Astrocyte (in vitro differentiated cells and primary cell): ENCODE measurements around the gene BLACAT1.

Source experiments
- CTCF ChIP-seq: IDR thresholded peaks from 2 replicates; pipeline ENCODE4 v1.5.1; 2011; ENCODE audit warnings: low read depth, mild to moderate bottlenecking, inconsistent platforms, low read length, moderate library complexity; ENCODE audit not compliant: insufficient read depth
- EZH2 ChIP-seq: IDR thresholded peaks from 2 replicates; pipeline ENCODE4 v1.6.1; 2012; ENCODE audit warnings: mild to moderate bottlenecking, low read length, inconsistent platforms; ENCODE audit not compliant: insufficient read depth

GRCh38 chr1:205455581-205456382, at the start of gene BLACAT1:
- TF ChIP-seq CTCF, result no peak
- TF ChIP-seq EZH2, result peak; percentile 62
